CD4-positive, alpha-beta memory T cell (primary cell): ENCODE data around the gene URGCP. TPM values are rescaled to one million over a fixed set of nuclear protein-coding genes. Genes with fewer than 3 reads are reported as not detected.
"Not testable (repeated sequence)": the region's sequence is repeated elsewhere in the genome, so short reads cannot be mapped to it uniquely, and the experiment has no call there.

ENCODE experiments used
- CTCF ChIA-PET: fragments of 350-600 bp; sonication (Branson Sonifier 250); formaldehyde crosslinking; loops from one replicate; lab custom pipeline; 2021; ENCODE audit warnings: inconsistent platforms; ENCODE audit not compliant: partially characterized antibody; lab: Charles Lee
- POLR2A ChIA-PET: fragments of 350-600 bp; sonication (Branson Sonifier 250); formaldehyde crosslinking; loops from one replicate; lab custom pipeline; 2021; ENCODE audit not compliant: partially characterized antibody; lab: Charles Lee
- DNase-seq, 5 donors: peaks; one replicate each; pipeline versions ENCODE4 v3.0.0 to v3.0.0-alpha.2; 2020 to 2022; ENCODE audit warnings: mixed read lengths in 1 of 5
- H3K27ac ChIP-seq: one replicate; pipeline ENCODE4 v1.7.0; 2013; ENCODE audit warnings: low read depth, low read length
- H3K27me3 ChIP-seq: 2 replicates; pipeline ENCODE4 v1.7.0; 2013; ENCODE audit warnings: mild to moderate bottlenecking, low read length, moderate library complexity; ENCODE audit not compliant: insufficient read depth
- H3K36me3 ChIP-seq: 2 replicates; pipeline ENCODE4 v1.7.0; 2013; ENCODE audit warnings: mild to moderate bottlenecking, low read length, moderate library complexity; ENCODE audit not compliant: insufficient read depth
- H3K4me1 ChIP-seq: 2 replicates; pipeline ENCODE4 v1.7.0; 2013; ENCODE audit warnings: mild to moderate bottlenecking, low read length, moderate library complexity; ENCODE audit not compliant: insufficient read depth
- H3K4me3 ChIP-seq, 2 donors: one replicate each; pipeline ENCODE4 v1.7.0; 2013; ENCODE audit warnings: low read length in 2 of 2, mild to moderate bottlenecking in 1 of 2
- H3K9me3 ChIP-seq, 2 donors: one replicate each; pipeline ENCODE4 v1.7.0; 2013; ENCODE audit warnings: low read length in 2 of 2, control low read depth in 1 of 2; ENCODE audit not compliant: control insufficient read depth in 1 of 2
- H3K27ac Mint-ChIP-seq, 7 donors: one replicate each; pipeline ENCODE4 v1.8.0; 2020 to 2021; ENCODE audit warnings: mixed read lengths in 7 of 7, mild to moderate bottlenecking in 6 of 7, inconsistent platforms in 3 of 7, moderate library complexity in 3 of 7
- H3K27me3 Mint-ChIP-seq, 2 donors: one replicate each; pipeline ENCODE4 v1.8.0; 2020 to 2021; ENCODE audit warnings: mixed read lengths in 2 of 2
- H3K36me3 Mint-ChIP-seq, 2 donors: one replicate each; pipeline ENCODE4 v1.8.0; 2020 to 2021; ENCODE audit warnings: mixed read lengths in 2 of 2, inconsistent platforms in 1 of 2, mild to moderate bottlenecking in 1 of 2
- H3K4me1 Mint-ChIP-seq, 4 donors: one replicate each; pipeline ENCODE4 v1.8.0; 2020 to 2021; ENCODE audit warnings: mixed read lengths in 4 of 4, mild to moderate bottlenecking in 1 of 4
- H3K4me3 Mint-ChIP-seq, 8 donors: one replicate each; pipeline ENCODE4 v1.8.0; 2020 to 2021; ENCODE audit warnings: mixed read lengths in 8 of 8, mild to moderate bottlenecking in 7 of 8, moderate library complexity in 6 of 8, inconsistent platforms in 3 of 8
- H3K9me3 Mint-ChIP-seq, 8 donors: one replicate each; pipeline ENCODE4 v1.8.0; 2020 to 2021; ENCODE audit warnings: mixed read lengths in 8 of 8, mild to moderate bottlenecking in 5 of 8, inconsistent platforms in 3 of 8, moderate library complexity in 1 of 8
- intact Hi-C: fragments of 100-400 bp; cut with micrococcal nuclease; formaldehyde crosslinking; loops from one replicate; pipeline ENCODE4 v1.15.1; 2023
- polyA plus RNA-seq, 2 donors: library from polyadenylated mRNA; unstranded; fragments of 300-500 nt; fragmentation: Illumina TruSeq; gene quantifications; one replicate each; pipeline ENCODE4 v1.2.3, GENCODE V29; 2021
- total RNA-seq, 2 experiments: library from RNA; stranded (reverse); gene quantifications; one replicate each; pipeline ENCODE4 v1.2.3, GENCODE V29; 2021

Gene URGCP
- total and polyA plus RNA-seq, 4 experiments from 2014 or later = 17.1 to 36.1 (median 32.2) TPM

- Mint-ChIP-seq H3K4me3 (peak overlapping the region; percentile 89 to 98 (median 96)), H3K27ac (peak overlapping the region; percentile 85 to 99 (median 96)), H3K36me3 (no peaks in the 10 kb centered on the region), H3K9me3 (peaks cover 0 to 9% (median 0%) of the 10 kb centered on the region in 8 donors), H3K4me1 (peaks cover 16 to 25% (median 21%) of the 10 kb centered on the region in 4 donors), H3K27me3 (no peaks in the 10 kb centered on the region)
- peak overlapping the region; percentile 45 to 58 for H3K4me3 ChIP-seq
- intact Hi-C loops = loop anchor here (1.0 to 5.0 kb wide), 3 partner anchors 105 to 657 kb away; partner anchors contain the start of gene COA1
- H3K27me3 ChIP-seq = no peaks in the 10 kb centered on the region
- peak overlapping the region; percentile 60 for H3K27ac ChIP-seq
- H3K9me3 ChIP-seq = no peaks in the 10 kb centered on the region
- ChIA-PET CTCF (interaction anchor here (0.6 to 7.3 kb wide), 16 partner anchors 10 to 1894 kb away, joined by 3 to 69 read pairs (median 4); partner anchors contain the start of genes COA1, MRPL32, PSMA2 and STK17A), POLR2A (interaction anchor here (0.6 to 3.0 kb wide), 9 partner anchors 9 to 946 kb away, joined by 3 to 19 read pairs (median 5); partner anchors contain the start of genes BLVRA, COA1, MRPL32 and MRPS24)
- DNase-seq = peak; percentile 59 to 68 (median 64)
- H3K36me3 ChIP-seq = no peaks in the 10 kb centered on the region
- H3K4me1 ChIP-seq = peaks cover 14% of the 10 kb centered on the region
Measured at GRCh38 chr7:43834463-43835251, 71.7 kb downstream of the URGCP start.

- H3K27ac ChIP-seq, H3K36me3 Mint-ChIP-seq, H3K4me1 ChIP-seq, DNase-seq, H3K27ac Mint-ChIP-seq, H3K27me3 ChIP-seq, H3K36me3 ChIP-seq, intact Hi-C loops, H3K9me3 ChIP-seq, POLR2A ChIA-PET, H3K4me3 Mint-ChIP-seq, H3K9me3 Mint-ChIP-seq, H3K4me3 ChIP-seq: not testable (repeated sequence)
- Mint-ChIP-seq H3K4me1 (peaks cover 11 to 19% (median 14%) of the 10 kb centered on the region in 4 donors), H3K27me3 (peaks cover 13 to 15% of the 10 kb centered on the region in 2 donors)
- CTCF ChIA-PET = interaction anchor here (2.5 kb wide), 1 partner anchor 248 kb away, joined by 6 read pairs; the partner anchor contains the start of gene STK17A
Measured at GRCh38 chr7:43830917-43831316, 75.5 kb downstream of the URGCP start.

Other genes with a start within 250 kb of the URGCP start
- 10 to 100 TPM; 52.0 to 53.2 TPM for gene COA1, start 177.1 kb downstream of the URGCP start, total RNA-seq
- 10 to 100 TPM; 43.7 to 56.4 TPM for gene COA1, start 177.1 kb downstream of the URGCP start, polyA plus RNA-seq
- 10 to 100 TPM; 18.1 to 19.3 TPM for gene BLVRA, start 147.9 kb downstream of the URGCP start, total RNA-seq
- gene BLVRA, start 147.9 kb downstream of the URGCP start, polyA plus RNA-seq = 100 to 1,000 TPM in 1 of 2 donors, 10 to 100 TPM in 1; 72.0 to 105 TPM
- gene MRPS24, start 37.1 kb downstream of the URGCP start, total RNA-seq = 10 to 100 TPM; 52.2 to 52.7 TPM
- gene MRPS24, start 37.1 kb downstream of the URGCP start, polyA plus RNA-seq = 100 to 1,000 TPM; 130 to 136 TPM
- gene UBE2D4, start 19.8 kb upstream of the URGCP start, total RNA-seq = 10 to 100 TPM; 10.9 to 11.0 TPM
- 10 to 100 TPM; 16.5 to 21.9 TPM for gene UBE2D4, start 19.8 kb upstream of the URGCP start, polyA plus RNA-seq
- under 1 TPM in 1 of 2 experiments, not detected in 1; 0.17 TPM for gene SPDYE1, start 91.3 kb upstream of the URGCP start, total RNA-seq
- under 1 TPM in 1 of 2 donors, not detected in 1; 0.49 TPM for gene SPDYE1, start 91.3 kb upstream of the URGCP start, polyA plus RNA-seq
- 100 to 1,000 TPM; 157 to 166 TPM for gene DBNL, start 138.1 kb upstream of the URGCP start, total RNA-seq
- gene DBNL, start 138.1 kb upstream of the URGCP start, polyA plus RNA-seq = 100 to 1,000 TPM; 177 to 250 TPM
- 1 to 10 TPM; 1.1 to 1.5 TPM for gene PGAM2, start 159.0 kb upstream of the URGCP start, total RNA-seq
- gene PGAM2, start 159.0 kb upstream of the URGCP start, polyA plus RNA-seq = not detected
- gene POLM, start 175.9 kb upstream of the URGCP start, total RNA-seq = 10 to 100 TPM; 64.8 to 67.2 TPM
- 10 to 100 TPM in 1 of 2 donors, 1 to 10 TPM in 1; 8.0 to 18.2 TPM for gene POLM, start 175.9 kb upstream of the URGCP start, polyA plus RNA-seq
- gene AEBP1, start 197.7 kb upstream of the URGCP start, total RNA-seq = 1 to 10 TPM; 7.8 TPM
- gene AEBP1, start 197.7 kb upstream of the URGCP start, polyA plus RNA-seq = 1 to 10 TPM in 1 of 2 donors, under 1 TPM in 1; 0.20 to 2.3 TPM
- 10 to 100 TPM; 48.7 to 61.0 TPM for gene POLD2, start 217.0 kb upstream of the URGCP start, total RNA-seq
- 10 to 100 TPM; 89.4 to 94.4 TPM for gene POLD2, start 217.0 kb upstream of the URGCP start, polyA plus RNA-seq
- not detected for gene MYL7, start 234.7 kb upstream of the URGCP start, total RNA-seq
- gene MYL7, start 234.7 kb upstream of the URGCP start, polyA plus RNA-seq = not detected